Esophagus mucosa (tissue), 1 donor: ENCODE measurements around the gene ISOC2. TPM values are rescaled to one million over a fixed set of nuclear protein-coding genes. Genes with fewer than 3 reads are reported as not detected.
"Not testable (repeated sequence)": the region's sequence is repeated elsewhere in the genome, so short reads cannot be mapped to it uniquely, and the experiment has no call there.

Experiments used
- ATAC-seq: fragments of 200-7000 bp; cut with Tn5 transposase; one replicate; pipeline ENCODE4 v1.9.1; 2020
- total RNA-seq: library from RNA; stranded (reverse); gene quantifications from one replicate; pipeline ENCODE4 v1.2.4, GENCODE V29; 2023
- donor health status: DM: yes; HTN: yes; CAD: no.

ISOC2 gene
- 41.9 TPM for total RNA-seq

- ATAC-seq, result peak; percentile 97
Observed at GRCh38 chr19:55461259-55461973, at the start of gene ISOC2. Gene ISOC2, minus strand, starts transcription at chr19:55461642. Its CDS starts 5,156 bp downstream, at chr19:55456486.

- no peak for ATAC-seq
Observed at GRCh38 chr19:55508120-55508519, 46.7 kb upstream of the ISOC2 start.

- ATAC-seq, result no peak
Observed at GRCh38 chr19:55504981-55505380, 43.5 kb upstream of the ISOC2 start.

GRCh38 chr19:55504252-55504603 lies 42.8 kb upstream of the ISOC2 start:
- no peak for ATAC-seq

GRCh38 chr19:55503502-55504251 lies 42.2 kb upstream of the ISOC2 start:
- ATAC-seq, result peak; percentile 88

- ATAC-seq, result no peak
Observed at GRCh38 chr19:55503157-55503501, 41.7 kb upstream of the ISOC2 start.

- no peak for ATAC-seq
Observed at GRCh38 chr19:55502197-55502952, 40.9 kb upstream of the ISOC2 start.

GRCh38 chr19:55500368-55500952 lies 39.0 kb upstream of the ISOC2 start:
- no peak for ATAC-seq

GRCh38 chr19:55498246-55498840 lies 36.9 kb upstream of the ISOC2 start:
- ATAC-seq, result no peak

GRCh38 chr19:55497763-55498162 lies 36.3 kb upstream of the ISOC2 start:
- ATAC-seq, result no peak

- not testable (repeated sequence) for ATAC-seq
Observed at GRCh38 chr19:55496820-55497219, 35.4 kb upstream of the ISOC2 start.

- ATAC-seq, result no peak
Observed at GRCh38 chr19:55495646-55496349, 34.4 kb upstream of the ISOC2 start.

GRCh38 chr19:55494172-55494761 lies 32.8 kb upstream of the ISOC2 start:
- ATAC-seq, result no peak

- no peak for ATAC-seq
Observed at GRCh38 chr19:55493645-55494171, 32.3 kb upstream of the ISOC2 start.

- no peak for ATAC-seq
Observed at GRCh38 chr19:55493052-55493644, 31.7 kb upstream of the ISOC2 start.

GRCh38 chr19:55492362-55492944 lies 31.0 kb upstream of the ISOC2 start:
- peak; percentile 11 for ATAC-seq

GRCh38 chr19:55491546-55492360 lies 30.3 kb upstream of the ISOC2 start:
- no peak for ATAC-seq

- ATAC-seq, result no peak
Observed at GRCh38 chr19:55490478-55491432, 29.3 kb upstream of the ISOC2 start.
